HCT116 (cell line): ENCODE data around the gene PRSS16. TPM values are rescaled to one million over a fixed set of nuclear protein-coding genes. Genes with fewer than 3 reads are reported as not detected.

Experiments
- ATAC-seq: fragments of 200-7000 bp; cut with Tn5 transposase; 2 replicates; pipeline ENCODE4 v1.9.1; 2020; ENCODE audit warnings: mild to moderate bottlenecking, moderate library complexity
- BruUV-seq: library from RNA; stranded (reverse); fragments of 400-500 nt; replicated peaks from 2 replicates; lab custom pipeline; 2021; lab: Mats Ljungman, UMichigan
- CTCF ChIA-PET: fragments of 300-600 bp; sonication (Branson Sonifier 250); formaldehyde crosslinking; loops from one replicate; lab custom pipeline; 2021; ENCODE audit warnings: antibody characterized with exemption; lab: Charles Lee
- POLR2A ChIA-PET: fragments of 300-600, 350-600 bp; sonication (Branson Sonifier 250); formaldehyde crosslinking; loops from one replicate; lab custom pipeline; 2021; ENCODE audit warnings: antibody characterized with exemption; lab: Charles Lee
- RAD21 ChIA-PET, 2 experiments: fragments of 300-600 bp; sonication (Branson Sonifier 250); formaldehyde crosslinking; loops; one replicate each; lab custom pipeline; 2023; ENCODE audit warnings: low total read pairs in 2 of 2; ENCODE audit not compliant: uncharacterized antibody in 2 of 2, unreplicated experiment in 2 of 2, low non-redundant PET in 1 of 2; lab: Charles Lee
- DNase-seq: peaks from one replicate; pipeline ENCODE4 v3.0.0-alpha.2; 2010; ENCODE audit warnings: low read depth, low spot score
- H2AFZ ChIP-seq: fragments of 200-600 bp; shearing (Covaris generic), sonication (generic); 2 replicates; pipeline ENCODE4 v1.6.1; 2017; ENCODE audit warnings: low read depth, mixed run types, mixed read lengths, antibody characterized with exemption, low read length; ENCODE audit not compliant: poor library complexity, severe bottlenecking
- H3K27ac ChIP-seq: 2 replicates; pipeline ENCODE4 v1.5.1; 2012; ENCODE audit warnings: low read depth, low read length
- H3K27me3 ChIP-seq: fragments of 200-600 bp; sonication (generic); 2 replicates; pipeline ENCODE4 v1.6.1; 2016; ENCODE audit warnings: mixed run types, low read length, mixed read lengths; ENCODE audit not compliant: insufficient read depth
- H3K36me3 ChIP-seq, 2 experiments: fragments of 200-500 bp in 1 of 2; fragments of 200-600 bp in 1 of 2; sonication (Bioruptor generic) in 1 of 2; sonication (generic) in 1 of 2; 2 replicates each; pipeline versions ENCODE4 v1.5.1 to v1.6.1; 2014 to 2016; ENCODE audit warnings: low read length in 2 of 2, inconsistent platforms in 1 of 2, mixed read lengths in 1 of 2, mixed run types in 1 of 2; ENCODE audit not compliant: insufficient read depth in 2 of 2, control insufficient read depth in 1 of 2
- H3K4me1 ChIP-seq, 2 experiments: fragments of 200-600 bp in 1 of 2; sonication (generic) in 1 of 2; 2 replicates each; pipeline versions ENCODE4 v1.5.1 to v1.6.1; 2012 to 2017; ENCODE audit warnings: low read length in 2 of 2, inconsistent platforms in 1 of 2, mild to moderate bottlenecking in 1 of 2, mixed read lengths in 1 of 2, mixed run types in 1 of 2, moderate library complexity in 1 of 2; ENCODE audit not compliant: insufficient read depth in 2 of 2, control insufficient read depth in 1 of 2
- H3K4me2 ChIP-seq: fragments of 200-600 bp; sonication (generic); 2 replicates; pipeline ENCODE4 v1.6.1; 2017; ENCODE audit warnings: mixed run types, low read length, mixed read lengths
- H3K4me3 ChIP-seq, 2 experiments: fragments of 200-600 bp in 1 of 2; sonication (generic) in 1 of 2; replicated peaks in 1 of 2; 2 replicates each; pipeline ENCODE4 v1.5.1; 2011 to 2016; ENCODE audit warnings: low read length in 2 of 2, control low read depth in 1 of 2, low read depth in 1 of 2, mild to moderate bottlenecking in 1 of 2, mixed read lengths in 1 of 2, mixed run types in 1 of 2
- H3K79me2 ChIP-seq: fragments of 200-600 bp; sonication (generic); 2 replicates; pipeline ENCODE4 v1.6.1; 2017; ENCODE audit warnings: mild to moderate bottlenecking, mixed run types, low read length, moderate library complexity, mixed read lengths; ENCODE audit not compliant: insufficient read depth
- H3K9ac ChIP-seq: fragments of 200-600 bp; sonication (generic); 2 replicates; pipeline ENCODE4 v1.6.1; 2016; ENCODE audit warnings: low read length, mixed read lengths
- H3K9me2 ChIP-seq: fragments of 200-600 bp; sonication (generic), shearing (Covaris generic); 2 replicates; pipeline ENCODE4 v1.6.1; 2017; ENCODE audit warnings: mixed run types, mild to moderate bottlenecking, moderate library complexity; ENCODE audit not compliant: insufficient read depth
- H3K9me3 ChIP-seq, 2 experiments: fragments of 200-500 bp in 1 of 2; fragments of 200-600 bp in 1 of 2; sonication (Bioruptor generic) in 1 of 2; sonication (generic) in 1 of 2; 2 replicates each; pipeline ENCODE4 v1.6.1; 2014 to 2017; ENCODE audit warnings: low read length in 2 of 2, mixed read lengths in 2 of 2, inconsistent platforms in 1 of 2, low read depth in 1 of 2, mild to moderate bottlenecking in 1 of 2, mixed run types in 1 of 2, moderate library complexity in 1 of 2; ENCODE audit not compliant: control insufficient read depth in 1 of 2, insufficient read depth in 1 of 2
- H4K20me1 ChIP-seq: fragments of 200-600 bp; sonication (generic), shearing (Covaris generic); 2 replicates; pipeline ENCODE4 v1.6.1; 2017; ENCODE audit warnings: mixed run types, mild to moderate bottlenecking, moderate library complexity; ENCODE audit not compliant: insufficient read depth
- ATF3 ChIP-seq: IDR thresholded peaks from 2 replicates; pipeline ENCODE4 v1.6.1; 2012
- CBX3 ChIP-seq: IDR thresholded peaks from 2 replicates; pipeline ENCODE4 v1.6.1; 2012; ENCODE audit warnings: low read depth
- CTCF ChIP-seq, 3 experiments: fragments of 200-600 bp in 1 of 3; sonication (generic) in 1 of 3; IDR thresholded peaks in 2 of 3; conservative IDR thresholded peaks in 1 of 3; 2 replicates each; pipeline ENCODE4 v1.5.1; 2012 to 2017; ENCODE audit warnings: low read depth in 2 of 3, low read length in 2 of 3, antibody characterized with exemption in 1 of 3, borderline replicate concordance in 1 of 3, control low read depth in 1 of 3, mild to moderate bottlenecking in 1 of 3, mixed read lengths in 1 of 3, mixed run types in 1 of 3, moderate library complexity in 1 of 3; ENCODE audit not compliant: insufficient read depth in 1 of 3
- ELF1 ChIP-seq: IDR thresholded peaks from 2 replicates; pipeline ENCODE4 v1.6.1; 2012; ENCODE audit warnings: low read depth, borderline replicate concordance
- EZH2phosphoT487 ChIP-seq: fragments of 200-600 bp; IDR thresholded peaks from 2 replicates; pipeline ENCODE4 v1.6.1; 2018; ENCODE audit warnings: antibody characterized with exemption, borderline replicate concordance
- MAX ChIP-seq: IDR thresholded peaks from 2 replicates; pipeline ENCODE4 v1.6.1; 2012
- POLR2A ChIP-seq: IDR thresholded peaks from 2 replicates; pipeline ENCODE4 v1.7.0; 2011; ENCODE audit warnings: borderline replicate concordance; ENCODE audit not compliant: insufficient read depth, insufficient read length; ENCODE audit errors: extremely low read depth
- POLR2AphosphoS5 ChIP-seq: IDR thresholded peaks from 2 replicates; pipeline ENCODE4 v1.6.1; 2011; ENCODE audit warnings: mild to moderate bottlenecking, low read depth, low read length, moderate library complexity
- RAD21 ChIP-seq: IDR thresholded peaks from 2 replicates; pipeline ENCODE4 v1.6.1; 2012; ENCODE audit warnings: low read depth, mild to moderate bottlenecking
- REST ChIP-seq: IDR thresholded peaks from 2 replicates; pipeline ENCODE4 v1.6.1; 2012; ENCODE audit warnings: low read depth
- SIN3A ChIP-seq: IDR thresholded peaks from 2 replicates; pipeline ENCODE4 v1.6.1; 2012; ENCODE audit warnings: low read depth
- TCF7L2 ChIP-seq: IDR thresholded peaks from 2 replicates; pipeline ENCODE4 v1.7.0; 2011; ENCODE audit warnings: borderline replicate concordance, inconsistent platforms; ENCODE audit not compliant: insufficient read depth, insufficient read length; ENCODE audit errors: extremely low read depth
- ZFX ChIP-seq: fragments of 450-650 bp; IDR thresholded peaks from 2 replicates; pipeline ENCODE4 v1.6.1; 2017
- ZNF274 ChIP-seq: fragments of 200-500 bp; sonication (Bioruptor generic); IDR thresholded peaks from 2 replicates; pipeline ENCODE4 v1.6.1; 2014; ENCODE audit warnings: mild to moderate bottlenecking, low read depth, low read length, inconsistent platforms
- intact Hi-C: fragments of 100-400 bp; cut with micrococcal nuclease; formaldehyde crosslinking; loops from 2 replicates; pipeline ENCODE4 v1.10.0; 2022
- total RNA-seq: library from RNA; stranded (reverse); gene quantifications from one replicate; pipeline ENCODE4 v1.2.1, GENCODE V29; 2021; ENCODE audit not compliant: unreplicated experiment

The PRSS16 gene
- total RNA-seq, 1 experiment from 2014 or later = 14.5 TPM

- TF ChIP-seq CTCF (IDR thresholded peaks at IDR 0.05 in 2 of 3, conservative IDR thresholded peaks at IDR 0.05 in 1 of 3; ENCODE audit: borderline replicate concordance in 1 of 3, insufficient read depth in 1 of 3, low read depth in 2 of 3, low read length in 2 of 3) (no peak), SIN3A (no peak), REST (no peak), ELF1 (no peak)
Observed at GRCh38 chr6:27267857-27268434, 20.4 kb downstream of the PRSS16 start (continued).

- H2AFZ ChIP-seq = no peak overlapping the region
- ChIA-PET POLR2A (no interaction called here), RAD21 (no interaction called here), CTCF (no interaction called here)
- BruUV-seq = no TSS peak
- no peaks in the 10 kb centered on the region for H3K27me3 ChIP-seq
- no peak overlapping the region for H3K27ac ChIP-seq
- H3K9me2 ChIP-seq = no peaks in the 10 kb centered on the region
- H3K4me1 ChIP-seq = no peaks in the 10 kb centered on the region
- H3K79me2 ChIP-seq = no peaks in the 10 kb centered on the region
- H3K4me3 ChIP-seq = no peak overlapping the region
- H3K4me2 ChIP-seq = no peak overlapping the region
- no peaks in the 10 kb centered on the region for H4K20me1 ChIP-seq
- no peaks in the 10 kb centered on the region for H3K36me3 ChIP-seq
- DNase-seq = no peak
- intact Hi-C loops = no loop called here
- no peak overlapping the region for H3K9ac ChIP-seq
- H3K9me3 ChIP-seq = no peaks in the 10 kb centered on the region
- ATAC-seq = no peak
- TF ChIP-seq ZFX = no peak
- TF ChIP-seq CTCF (IDR thresholded peaks at IDR 0.05 in 2 of 3, conservative IDR thresholded peaks at IDR 0.05 in 1 of 3; ENCODE audit: borderline replicate concordance in 1 of 3, insufficient read depth in 1 of 3, low read depth in 2 of 3, low read length in 2 of 3) = no peak
- TF ChIP-seq CBX3 = no peak
- no peak for TF ChIP-seq MAX
- TF ChIP-seq SIN3A = no peak
- no peak for TF ChIP-seq ATF3
- TF ChIP-seq TCF7L2 = no peak
- no peak for TF ChIP-seq POLR2A
- no peak for TF ChIP-seq EZH2phosphoT487
- no peak for TF ChIP-seq POLR2AphosphoS5
- TF ChIP-seq ZNF274 = no peak
- TF ChIP-seq RAD21 = no peak
Observed at GRCh38 chr6:27268803-27269202, 21.3 kb downstream of the PRSS16 start.
